ENCODE data around the gene SV2C.

The SV2C gene

DNA sequence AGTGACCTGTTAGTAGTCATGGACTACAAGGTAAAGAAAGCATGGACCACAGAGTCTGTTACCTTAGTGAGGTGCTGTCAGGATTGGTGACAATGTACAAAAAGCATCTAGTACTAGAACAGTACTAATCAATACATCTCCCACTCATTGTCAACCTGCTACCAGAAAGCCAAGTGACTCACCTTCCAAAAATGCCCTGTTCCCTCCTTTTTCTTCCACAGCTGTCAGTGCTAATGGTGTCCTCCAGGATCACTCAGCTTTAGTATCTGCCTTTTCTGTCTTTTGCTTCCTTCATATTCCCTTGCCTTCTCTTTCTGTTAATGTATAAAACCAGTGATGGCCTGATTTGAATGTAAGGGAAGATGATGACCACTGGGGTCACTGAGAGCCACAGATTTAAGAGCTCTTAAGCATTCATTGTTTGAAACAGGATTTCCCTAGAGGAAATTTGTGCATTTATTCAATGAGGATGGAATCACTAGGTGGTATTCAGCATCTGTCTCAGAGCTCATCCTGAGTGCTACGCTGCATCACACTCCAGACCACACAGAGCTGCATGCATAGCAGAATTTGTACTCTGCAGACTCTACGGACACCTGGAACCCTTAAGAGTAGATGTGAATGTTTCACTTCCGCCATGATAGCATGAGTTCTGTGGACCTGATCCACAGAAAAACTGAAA, 71.0 kb downstream of the SV2C start:
- no peak overlapping the region for H2AFZ ChIP-seq (ENCODE audit: low read depth, low read length)
- H3K27me3 ChIP-seq (ENCODE audit: low read depth, low read length): no peaks in the 10 kb centered on the region
- H3K4me2 ChIP-seq (ENCODE audit: low read length): no peak overlapping the region
- TF ChIP-seq, protein P1, sequence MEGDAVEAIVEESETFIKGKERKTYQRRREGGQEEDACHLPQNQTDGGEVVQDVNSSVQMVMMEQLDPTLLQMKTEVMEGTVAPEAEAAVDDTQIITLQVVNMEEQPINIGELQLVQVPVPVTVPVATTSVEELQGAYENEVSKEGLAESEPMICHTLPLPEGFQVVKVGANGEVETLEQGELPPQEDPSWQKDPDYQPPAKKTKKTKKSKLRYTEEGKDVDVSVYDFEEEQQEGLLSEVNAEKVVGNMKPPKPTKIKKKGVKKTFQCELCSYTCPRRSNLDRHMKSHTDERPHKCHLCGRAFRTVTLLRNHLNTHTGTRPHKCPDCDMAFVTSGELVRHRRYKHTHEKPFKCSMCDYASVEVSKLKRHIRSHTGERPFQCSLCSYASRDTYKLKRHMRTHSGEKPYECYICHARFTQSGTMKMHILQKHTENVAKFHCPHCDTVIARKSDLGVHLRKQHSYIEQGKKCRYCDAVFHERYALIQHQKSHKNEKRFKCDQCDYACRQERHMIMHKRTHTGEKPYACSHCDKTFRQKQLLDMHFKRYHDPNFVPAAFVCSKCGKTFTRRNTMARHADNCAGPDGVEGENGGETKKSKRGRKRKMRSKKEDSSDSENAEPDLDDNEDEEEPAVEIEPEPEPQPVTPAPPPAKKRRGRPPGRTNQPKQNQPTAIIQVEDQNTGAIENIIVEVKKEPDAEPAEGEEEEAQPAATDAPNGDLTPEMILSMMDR (IDR thresholded peaks at IDR 0.05; ENCODE audit: low read depth, low read length): no peak
- TF ChIP-seq EZH2phosphoT487 (IDR thresholded peaks at IDR 0.05; ENCODE audit: low read depth): no peak
- peaks cover 7% of the 10 kb centered on the region for H3K4me1 ChIP-seq (ENCODE audit: low read length)
- H4K20me1 ChIP-seq (ENCODE audit: insufficient read depth, low read length): no peaks in the 10 kb centered on the region
- H3K9ac ChIP-seq (ENCODE audit: low read length): no peak overlapping the region
- H3K4me3 ChIP-seq (ENCODE audit: low read length): no peak overlapping the region
- no peak overlapping the region for H3K27ac ChIP-seq (ENCODE audit: low read length)
- H3K79me2 ChIP-seq (ENCODE audit: low read length): no peaks in the 10 kb centered on the region
- H3K9me3 ChIP-seq (ENCODE audit: insufficient read depth, low read length): no peaks in the 10 kb centered on the region
- no peaks in the 10 kb centered on the region for H3K36me3 ChIP-seq (replicated peaks; ENCODE audit: low read depth, low read length)

DNA sequence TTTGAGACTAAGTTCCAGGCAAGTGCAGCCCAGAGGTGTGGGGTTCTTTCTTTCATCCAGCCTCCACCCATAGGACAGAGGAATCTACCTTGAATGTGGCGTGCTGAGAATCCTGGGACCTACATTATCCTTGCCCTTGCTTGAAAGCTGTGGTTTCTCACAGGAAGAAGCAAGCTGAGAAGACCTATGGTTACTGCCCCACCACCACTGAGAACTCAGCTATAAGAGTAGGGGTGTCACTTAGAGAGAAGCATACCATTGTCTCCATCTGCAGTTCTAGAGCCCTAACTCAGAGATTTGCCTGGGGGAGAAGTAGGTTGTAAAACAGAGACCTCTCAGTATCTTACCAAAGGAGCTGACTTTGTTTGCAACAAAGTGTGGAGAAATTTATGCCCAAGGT, 72.4 kb downstream of the SV2C start:
- no peak overlapping the region for H3K27ac ChIP-seq (ENCODE audit: low read length)
- no peak overlapping the region for H3K4me2 ChIP-seq (ENCODE audit: low read length)
- H2AFZ ChIP-seq (ENCODE audit: low read depth, low read length): no peak overlapping the region
- no peaks in the 10 kb centered on the region for H4K20me1 ChIP-seq (ENCODE audit: insufficient read depth, low read length)
- H3K4me1 ChIP-seq (ENCODE audit: low read length): peaks cover 7% of the 10 kb centered on the region
- H3K9me3 ChIP-seq (ENCODE audit: insufficient read depth, low read length): no peaks in the 10 kb centered on the region
- no peaks in the 10 kb centered on the region for H3K36me3 ChIP-seq (replicated peaks; ENCODE audit: low read depth, low read length)
- H3K9ac ChIP-seq (ENCODE audit: low read length): no peak overlapping the region
- no peaks in the 10 kb centered on the region for H3K79me2 ChIP-seq (ENCODE audit: low read length)
- no peak overlapping the region for H3K4me3 ChIP-seq (ENCODE audit: low read length)
- no peak for TF ChIP-seq EZH2phosphoT487 (IDR thresholded peaks at IDR 0.05; ENCODE audit: low read depth)
- TF ChIP-seq, protein P1 (IDR thresholded peaks at IDR 0.05; ENCODE audit: low read depth, low read length): no peak
- no peaks in the 10 kb centered on the region for H3K27me3 ChIP-seq (ENCODE audit: low read depth, low read length)

DNA sequence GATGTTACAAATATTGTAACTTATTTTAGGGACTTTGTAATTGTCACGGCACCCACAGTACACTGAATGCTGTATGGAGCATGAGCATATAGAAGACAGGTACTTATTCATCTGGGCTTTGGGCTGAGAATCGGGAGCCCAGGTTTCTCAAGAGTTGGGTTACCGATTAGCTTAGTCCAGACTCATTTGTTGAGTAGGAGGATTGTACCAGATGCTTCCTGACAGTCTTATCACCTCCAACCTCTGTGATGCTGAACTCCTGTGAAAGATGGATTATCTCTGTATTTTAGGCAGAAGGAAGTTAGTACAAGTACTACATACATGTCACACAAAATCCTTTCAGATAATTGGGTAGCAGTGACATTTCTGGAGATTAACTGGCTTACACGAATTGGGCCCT, 79.2 kb downstream of the SV2C start:
- no peaks in the 10 kb centered on the region for H3K9me3 ChIP-seq (ENCODE audit: insufficient read depth, low read length)
- H3K9ac ChIP-seq (ENCODE audit: low read length): no peak overlapping the region
- H2AFZ ChIP-seq (ENCODE audit: low read depth, low read length): no peak overlapping the region
- no peaks in the 10 kb centered on the region for H3K79me2 ChIP-seq (ENCODE audit: low read length)
- H3K36me3 ChIP-seq (replicated peaks; ENCODE audit: low read depth, low read length): no peaks in the 10 kb centered on the region
- no peaks in the 10 kb centered on the region for H3K27me3 ChIP-seq (ENCODE audit: low read depth, low read length)
- H3K4me2 ChIP-seq (ENCODE audit: low read length): no peak overlapping the region
- no peak overlapping the region for H3K27ac ChIP-seq (ENCODE audit: low read length)
- H4K20me1 ChIP-seq (ENCODE audit: insufficient read depth, low read length): no peaks in the 10 kb centered on the region
- TF ChIP-seq, protein P1 (IDR thresholded peaks at IDR 0.05; ENCODE audit: low read depth, low read length): no peak
- TF ChIP-seq EZH2phosphoT487 (IDR thresholded peaks at IDR 0.05; ENCODE audit: low read depth): no peak
- H3K4me3 ChIP-seq (ENCODE audit: low read length): no peak overlapping the region
- no peaks in the 10 kb centered on the region for H3K4me1 ChIP-seq (ENCODE audit: low read length)

DNA sequence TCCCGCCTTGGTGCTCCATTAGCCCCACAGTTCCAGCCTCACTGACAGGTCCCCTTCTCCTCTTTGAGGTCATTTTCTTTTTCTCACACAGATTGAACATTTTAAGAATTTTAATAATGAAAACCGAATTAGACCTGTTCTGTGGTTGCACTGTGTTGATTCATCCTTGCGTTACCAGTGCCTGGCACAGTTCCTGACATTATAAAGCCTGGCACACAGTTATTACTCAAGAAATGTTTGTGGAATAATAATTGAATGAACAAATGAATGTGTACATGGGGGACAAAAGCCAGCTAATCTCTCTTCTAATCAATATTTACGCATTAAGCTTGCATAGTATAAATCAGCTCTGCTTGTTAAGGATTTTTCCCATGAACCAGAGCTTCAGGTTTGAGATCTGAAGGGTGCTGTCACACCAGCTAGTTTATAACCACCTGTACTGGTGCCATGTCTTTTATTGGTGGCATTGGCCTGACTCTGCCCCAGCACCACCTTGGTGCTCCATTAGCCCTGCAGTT, 80.0 kb downstream of the SV2C start:
- no peaks in the 10 kb centered on the region for H3K9me3 ChIP-seq (ENCODE audit: insufficient read depth, low read length)
- H3K36me3 ChIP-seq (replicated peaks; ENCODE audit: low read depth, low read length): no peaks in the 10 kb centered on the region
- no peak overlapping the region for H2AFZ ChIP-seq (ENCODE audit: low read depth, low read length)
- TF ChIP-seq, protein P1 (IDR thresholded peaks at IDR 0.05; ENCODE audit: low read depth, low read length): no peak
- TF ChIP-seq EZH2phosphoT487 (IDR thresholded peaks at IDR 0.05; ENCODE audit: low read depth): no peak
- no peak overlapping the region for H3K9ac ChIP-seq (ENCODE audit: low read length)
- H3K27ac ChIP-seq (ENCODE audit: low read length): no peak overlapping the region
- no peaks in the 10 kb centered on the region for H3K79me2 ChIP-seq (ENCODE audit: low read length)
- no peaks in the 10 kb centered on the region for H3K27me3 ChIP-seq (ENCODE audit: low read depth, low read length)
- H3K4me2 ChIP-seq (ENCODE audit: low read length): no peak overlapping the region
- no peaks in the 10 kb centered on the region for H4K20me1 ChIP-seq (ENCODE audit: insufficient read depth, low read length)
- no peak overlapping the region for H3K4me3 ChIP-seq (ENCODE audit: low read length)
- H3K4me1 ChIP-seq (ENCODE audit: low read length): no peaks in the 10 kb centered on the region
